Tibial nerve (tissue), 4 donors: ENCODE results near the gene ASH1L. TPM values are rescaled to one million over a fixed set of nuclear protein-coding genes. Genes with fewer than 3 reads are reported as not detected.
"Not testable (repeated sequence)": the region's sequence is repeated elsewhere in the genome, so short reads cannot be mapped to it uniquely, and the experiment has no call there.

Experiments used
- DNase-seq, 2 donors: peaks; one replicate each; pipeline ENCODE4 v3.0.0-alpha.2; 2019; ENCODE audit warnings: low spot score in 2 of 2
- H3K27ac ChIP-seq, 4 donors: fragments of 200-600 bp; sonication (generic) in 3 of 4; one replicate each; pipeline ENCODE4 v1.5.1; 2017 to 2019; ENCODE audit warnings: mild to moderate bottlenecking in 1 of 4
- H3K27me3 ChIP-seq, 2 donors: fragments of 200-600 bp; sonication (generic) in 1 of 2; one replicate each; pipeline versions ENCODE4 v1.5.1 to v1.6.0; 2017 to 2019
- H3K36me3 ChIP-seq, 3 donors: fragments of 200-600 bp; sonication (generic); one replicate each; pipeline ENCODE4 v1.5.1; 2018 to 2019
- H3K4me1 ChIP-seq, 4 donors: fragments of 200-600 bp; sonication (generic) in 3 of 4; one replicate each; pipeline ENCODE4 v1.5.1; 2017 to 2019
- H3K4me3 ChIP-seq, 4 donors: fragments of 200-600 bp; sonication (generic) in 3 of 4; one replicate each; pipeline ENCODE4 v1.5.1; 2017 to 2019; ENCODE audit warnings: mild to moderate bottlenecking in 1 of 4, moderate library complexity in 1 of 4
- H3K9me3 ChIP-seq, 4 donors: fragments of 200-600 bp; sonication (generic) in 3 of 4; one replicate each; pipeline ENCODE4 v1.5.1; 2017 to 2019
- CTCF ChIP-seq, 5 experiments: fragments of 200-600 bp in 3 of 5; fragments of 450-650 bp in 2 of 5; sonication (generic) in 3 of 5; IDR thresholded peaks; one replicate each; pipeline ENCODE4 v1.5.1; 2016 to 2019; ENCODE audit warnings: antibody characterized with exemption in 5 of 5, mild to moderate bottlenecking in 3 of 5, moderate library complexity in 2 of 5
- EP300 ChIP-seq, 2 donors: sonication (generic); formaldehyde crosslinking; IDR thresholded peaks; one replicate each; pipeline ENCODE4 v1.6.1; 2017; ENCODE audit warnings: antibody characterized with exemption in 2 of 2, mild to moderate bottlenecking in 1 of 2
- POLR2A ChIP-seq, 2 donors: fragments of 450-650 bp; IDR thresholded peaks; one replicate each; pipeline ENCODE4 v1.6.1; 2017; ENCODE audit warnings: antibody characterized with exemption in 2 of 2, mild to moderate bottlenecking in 2 of 2, moderate library complexity in 2 of 2
- WGBS, 2 donors: methylation state at CpG; one replicate each; pipeline ENCODE4 v1.1.5; 2018; 5-methylcytosine and 5-hydroxymethylcytosine counted together
- total RNA-seq, 4 donors: library from RNA; depleted of rRNA; stranded (reverse); fragments of >200 nt; gene quantifications; one replicate each; pipeline ENCODE4 v1.1.0, GENCODE V29; 2016

The ASH1L gene
- total RNA-seq, 4 donors from 2014 or later, result 73.7 to 99.6 (median 85.9) TPM

GRCh38 chr1:155504207-155504606 is 58.4 kb downstream of the ASH1L start:
- H3K9me3 ChIP-seq, result no peaks in the 10 kb centered on the region
- H3K4me1 ChIP-seq, result peaks cover 0 to 56% (median 22%) of the 10 kb centered on the region in 4 donors
- H3K27ac ChIP-seq, result no peak overlapping the region
- peak in 4 of 5 experiments; percentile 20 to 44 (median 24) for TF ChIP-seq CTCF (IDR thresholded peaks at IDR 0.05)
- no peak for TF ChIP-seq POLR2A (IDR thresholded peaks at IDR 0.05)
- WGBS, 2 donors, result 56 to 63% methylated on average over 5 of the region's 5 CpGs
- H3K27me3 ChIP-seq, result no peaks in the 10 kb centered on the region
- no peaks in the 10 kb centered on the region for H3K36me3 ChIP-seq
- no peak overlapping the region for H3K4me3 ChIP-seq
- DNase-seq, result no peak

DNA sequence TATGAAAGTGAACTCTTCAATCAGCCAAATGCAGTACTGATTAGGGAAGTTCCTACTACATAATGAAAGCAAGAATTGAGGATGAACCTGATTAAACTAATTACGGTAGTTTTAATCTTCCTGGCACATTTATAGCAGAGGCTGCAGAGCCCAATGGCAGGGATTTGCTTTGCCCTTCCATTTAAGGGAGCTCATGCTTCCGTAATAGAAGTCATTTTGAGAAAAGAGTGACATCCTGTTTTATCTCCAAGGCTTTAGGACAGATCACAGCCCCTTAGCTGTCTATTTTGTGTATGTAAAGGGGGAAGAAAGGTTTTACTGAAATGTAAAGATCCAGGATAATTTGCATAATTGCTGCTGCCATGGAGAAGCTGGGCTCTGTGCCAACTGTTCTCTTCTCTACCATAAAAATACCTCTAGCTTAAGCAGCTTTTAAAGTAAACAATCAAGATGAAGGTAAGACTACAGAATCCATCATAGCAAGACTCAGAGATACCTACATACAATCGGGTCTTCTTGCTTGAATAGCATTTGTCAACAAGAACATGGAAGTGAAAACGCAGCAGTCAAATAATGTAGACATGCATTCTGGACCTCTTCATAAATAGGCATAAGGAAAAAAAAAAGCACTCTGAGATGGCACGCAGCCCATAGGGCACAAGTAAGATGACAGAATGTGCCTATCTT is 62.5 kb downstream of the ASH1L start:
- TF ChIP-seq EP300 (IDR thresholded peaks at IDR 0.05) (no peak), CTCF (IDR thresholded peaks at IDR 0.05) (no peak), POLR2A (IDR thresholded peaks at IDR 0.05) (no peak)
- 42 to 53% methylated on average over 5 of the region's 5 CpGs for WGBS, 2 donors
- H3K4me3 ChIP-seq, result no peak overlapping the region
- H3K36me3 ChIP-seq, result peaks cover 0 to 10% (median 0%) of the 10 kb centered on the region in 3 donors
- H3K27me3 ChIP-seq, result no peaks in the 10 kb centered on the region
- peaks cover 0 to 40% (median 13%) of the 10 kb centered on the region in 4 donors for H3K4me1 ChIP-seq
- H3K27ac ChIP-seq, result no peak overlapping the region
- DNase-seq, result no peak
- no peaks in the 10 kb centered on the region for H3K9me3 ChIP-seq

DNA sequence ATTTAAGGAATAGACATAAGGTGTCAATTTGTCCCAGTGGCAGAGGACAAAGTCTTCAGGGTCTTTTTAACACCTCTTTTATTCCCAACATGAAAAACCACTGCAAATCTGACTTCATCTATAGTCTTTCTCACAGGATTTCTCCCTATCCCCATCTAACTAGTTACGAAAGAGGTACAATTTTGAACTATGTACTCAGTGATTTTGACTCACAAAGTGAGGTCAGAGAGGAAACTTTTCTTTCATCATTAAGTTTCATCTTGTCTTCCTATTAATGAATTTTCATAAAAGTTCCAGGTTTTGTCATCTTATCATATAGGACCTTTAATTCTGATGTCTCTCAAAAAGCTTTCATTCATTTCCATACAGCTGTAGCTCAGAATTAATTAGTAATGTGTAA is 63.3 kb downstream of the ASH1L start:
- 97% methylated on average over 1 of the region's 1 CpG for WGBS, 2 donors
- Histone ChIP-seq H3K4me3 (no peak overlapping the region), H3K4me1 (peaks cover 0 to 33% (median 13%) of the 10 kb centered on the region in 4 donors), H3K9me3 (no peaks in the 10 kb centered on the region), H3K36me3 (peaks cover 0 to 10% (median 0%) of the 10 kb centered on the region in 3 donors), H3K27me3 (no peaks in the 10 kb centered on the region), H3K27ac (no peak overlapping the region)
- no peak for DNase-seq
- no peak for TF ChIP-seq CTCF (IDR thresholded peaks at IDR 0.05)
- no peak for TF ChIP-seq POLR2A (IDR thresholded peaks at IDR 0.05)
- TF ChIP-seq EP300 (IDR thresholded peaks at IDR 0.05), result no peak

- not testable (repeated sequence) for H3K9me3 ChIP-seq, H3K4me1 ChIP-seq, H3K27ac ChIP-seq, H3K36me3 ChIP-seq, H3K27me3 ChIP-seq, H3K4me3 ChIP-seq, DNase-seq
- whole genome bisulfite sequencing, 2 donors, result 86 to 93% methylated on average over 4 of the region's 4 CpGs
These were observed 69.0 kb downstream of the ASH1L start for GRCh38 chr1:155493595-155493994.

- not testable (repeated sequence) for H3K27me3 ChIP-seq, H3K36me3 ChIP-seq, H3K4me3 ChIP-seq, DNase-seq, H3K27ac ChIP-seq, H3K9me3 ChIP-seq
- WGBS, 2 donors, result 92 to 96% methylated on average over 6 of the region's 6 CpGs
- peaks cover 0 to 19% (median 2%) of the 10 kb centered on the region in 4 donors for H3K4me1 ChIP-seq
These were observed 74.2 kb downstream of the ASH1L start for GRCh38 chr1:155488419-155488818.

- Histone ChIP-seq H3K9me3 (no peaks in the 10 kb centered on the region), H3K36me3 (peaks cover 0 to 5% (median 0%) of the 10 kb centered on the region in 3 donors), H3K4me3 (no peak overlapping the region), H3K27ac (no peak overlapping the region), H3K4me1 (peaks cover 0 to 19% (median 2%) of the 10 kb centered on the region in 4 donors), H3K27me3 (no peaks in the 10 kb centered on the region)
- TF ChIP-seq CTCF (IDR thresholded peaks at IDR 0.05) (no peak), EP300 (IDR thresholded peaks at IDR 0.05) (no peak), POLR2A (IDR thresholded peaks at IDR 0.05) (no peak)
- no peak for DNase-seq
- 95 to 98% methylated on average over 4 of the region's 4 CpGs for WGBS, 2 donors
These were observed 75.1 kb downstream of the ASH1L start for GRCh38 chr1:155487541-155487940.

DNA sequence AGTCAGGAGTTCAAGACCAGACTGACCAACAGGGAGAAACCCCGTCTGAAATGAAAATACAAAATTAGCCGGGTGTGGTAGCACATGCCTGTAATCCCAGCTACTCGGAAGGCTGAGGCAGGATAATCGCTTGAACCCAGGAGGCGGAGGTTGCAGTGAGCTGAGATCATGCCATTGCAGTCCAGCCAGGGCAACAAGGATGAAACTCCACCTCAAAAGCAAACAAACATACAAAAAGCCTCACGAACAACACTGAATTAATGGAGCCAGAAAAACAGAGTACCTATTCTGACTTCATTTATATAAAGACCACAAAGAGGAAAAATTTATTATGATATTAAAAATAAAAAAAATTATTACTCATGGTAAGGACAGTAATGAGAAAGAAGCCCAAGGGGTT is 75.7 kb downstream of the ASH1L start:
- WGBS, 2 donors, result 74 to 78% methylated on average over 6 of the region's 6 CpGs
- H3K9me3 ChIP-seq, H3K36me3 ChIP-seq, H3K27ac ChIP-seq, DNase-seq, H3K4me3 ChIP-seq, H3K27me3 ChIP-seq: not testable (repeated sequence)
- peaks cover 0 to 22% (median 2%) of the 10 kb centered on the region in 4 donors for H3K4me1 ChIP-seq
